Stimulated activated CD8-positive, alpha-beta memory T cell treated with anti-CD3 and anti-CD28 coated beads, Interleukin-15, amount 100 ng/mL, for 48 hours (primary cell): Measurements from ENCODE around the gene KLK5.

ENCODE experiments used
- DNase-seq, 2 donors: peaks; one replicate each; pipeline ENCODE4 v3.0.0-alpha.2; 2020; ENCODE audit warnings: low read depth in 2 of 2

KLK5 gene

DNA sequence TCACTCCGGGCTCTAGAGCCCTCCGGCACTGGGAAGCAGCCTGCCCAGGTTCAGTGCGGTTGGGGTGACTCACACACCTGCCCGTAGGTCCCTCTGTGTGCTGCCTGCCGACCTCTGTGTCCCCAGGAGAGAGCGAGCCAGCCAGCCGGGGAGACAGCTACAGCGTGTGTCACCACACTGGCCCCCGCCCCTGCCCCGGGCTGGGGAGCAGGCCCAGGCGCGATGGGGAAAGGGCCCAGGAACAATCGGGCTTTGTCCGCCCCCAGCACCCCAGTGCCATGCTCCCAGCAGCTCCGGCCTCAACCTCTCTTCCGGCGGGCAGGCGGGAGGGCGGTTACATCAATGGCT lies 16.5 kb upstream of the KLK5 start, which contains the start of gene KLK6:
Gene KLK6, minus strand, starts transcription at position 179 of the 348 bp plus-strand sequence. CDS start 1,487 bp downstream, outside the sequence.
- no peak for DNase-seq

GRCh38 chr19:50968716-50969412 lies 16.0 kb upstream of the KLK5 start:
- DNase-seq, result no peak

DNA sequence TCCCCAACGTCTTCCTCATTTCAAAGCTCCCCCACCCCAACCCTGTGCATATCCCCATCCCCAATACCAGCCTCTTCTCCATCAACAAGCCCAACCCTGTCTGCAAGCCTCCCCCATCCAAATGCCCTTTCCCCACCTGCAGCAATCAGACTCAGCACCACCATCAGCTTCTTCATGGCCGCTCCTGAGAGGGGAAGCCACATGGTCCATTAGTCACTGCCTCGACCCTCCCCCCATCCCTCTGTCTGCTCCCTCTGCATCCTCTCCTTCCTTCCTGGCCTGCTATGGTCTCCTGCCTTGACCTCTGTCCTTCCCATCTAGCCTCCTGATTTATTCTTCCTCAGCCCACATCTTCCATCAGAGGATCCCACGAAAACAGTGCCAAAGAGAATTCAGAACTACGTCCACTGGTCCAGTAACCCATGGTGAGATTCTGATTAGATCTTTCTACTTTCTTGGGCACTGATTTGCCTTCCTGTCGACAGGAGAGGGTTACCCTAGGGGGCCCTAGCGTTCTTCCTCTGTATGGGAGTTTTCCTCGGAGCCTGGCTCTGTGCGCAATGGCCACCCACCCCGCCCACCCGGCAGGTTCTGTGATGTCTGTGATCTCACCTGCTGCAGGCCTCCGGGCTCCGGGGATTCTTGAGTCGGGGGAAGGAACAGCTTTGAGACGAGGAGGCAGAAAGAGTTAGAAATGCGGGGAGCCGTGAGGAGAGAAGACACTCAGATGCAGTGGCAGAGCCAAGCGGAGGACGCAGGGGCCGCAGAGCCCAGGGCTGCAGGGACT lies 15.3 kb upstream of the KLK5 start:
- no peak for DNase-seq

GRCh38 chr19:50964266-50964665 lies 11.4 kb upstream of the KLK5 start:
- no peak for DNase-seq

DNA sequence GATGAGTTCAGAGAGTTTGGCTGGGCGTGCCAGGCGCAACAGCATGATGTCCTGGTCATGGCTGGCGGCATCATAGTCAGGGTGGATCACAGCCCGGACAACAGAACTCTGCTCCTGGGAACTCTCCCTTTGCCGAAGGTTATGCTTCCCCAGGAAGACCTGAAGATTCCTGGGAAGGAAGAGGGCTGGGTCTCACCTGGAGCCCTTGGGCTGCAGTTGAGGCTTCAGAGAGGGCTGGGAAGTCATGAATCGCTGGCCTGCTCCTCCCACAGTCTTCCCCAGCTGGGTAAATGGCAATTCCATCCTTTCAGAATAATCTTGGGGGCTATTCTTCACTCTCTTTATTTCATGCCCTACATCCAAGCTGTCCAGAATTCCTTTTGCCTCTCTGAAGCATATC lies 10.5 kb upstream of the KLK5 start:
- no peak for DNase-seq

DNA sequence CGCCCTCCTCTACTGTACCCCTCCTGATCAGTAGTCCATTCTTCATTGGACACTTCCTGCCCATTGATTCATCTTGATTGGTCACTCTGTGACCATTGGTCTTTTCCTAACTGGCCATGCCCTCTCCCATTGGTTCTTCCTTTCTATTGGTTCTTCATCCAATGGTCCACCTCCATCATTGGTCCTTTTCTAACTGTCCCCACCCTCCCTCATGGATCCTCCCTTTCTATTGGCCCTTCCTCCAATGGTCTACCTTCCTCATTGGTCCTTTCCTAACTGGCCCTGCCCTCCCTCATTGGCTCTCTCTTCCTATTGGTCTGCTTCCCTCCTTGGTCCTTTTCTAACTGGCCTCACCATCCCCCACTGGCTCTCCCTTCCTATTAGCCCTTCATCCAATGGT lies 9.4 kb upstream of the KLK5 start:
- DNase-seq, result no peak

- no peak for DNase-seq
Observed at GRCh38 chr19:50959731-50960500, 7.1 kb upstream of the KLK5 start.

- DNase-seq, result no peak
Observed at GRCh38 chr19:50957587-50957986, 4.7 kb upstream of the KLK5 start.

DNA sequence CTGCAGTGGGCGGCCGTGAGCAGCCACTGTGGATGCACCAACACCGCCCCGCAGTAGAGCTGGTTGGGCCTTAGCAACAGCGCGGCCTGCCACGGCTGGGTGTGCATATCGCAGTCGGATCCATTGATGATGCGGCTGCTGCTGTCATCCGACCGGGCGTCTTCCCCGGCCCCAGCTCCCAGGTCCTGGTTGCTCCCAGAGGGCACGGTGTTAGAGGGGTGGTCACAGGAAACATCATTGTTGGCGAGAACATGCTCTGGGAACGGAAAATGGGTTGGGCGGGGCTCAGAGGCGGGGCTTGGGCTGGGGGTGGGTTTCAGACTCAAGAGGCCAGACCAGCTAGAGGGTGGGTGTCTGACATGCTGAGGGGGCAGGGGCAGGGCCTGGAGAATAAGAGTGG lies 3.0 kb downstream of the KLK5 start:
- DNase-seq, result no peak

GRCh38 chr19:50947123-50947522 lies 5.7 kb downstream of the KLK5 start:
- DNase-seq, result no peak

DNA sequence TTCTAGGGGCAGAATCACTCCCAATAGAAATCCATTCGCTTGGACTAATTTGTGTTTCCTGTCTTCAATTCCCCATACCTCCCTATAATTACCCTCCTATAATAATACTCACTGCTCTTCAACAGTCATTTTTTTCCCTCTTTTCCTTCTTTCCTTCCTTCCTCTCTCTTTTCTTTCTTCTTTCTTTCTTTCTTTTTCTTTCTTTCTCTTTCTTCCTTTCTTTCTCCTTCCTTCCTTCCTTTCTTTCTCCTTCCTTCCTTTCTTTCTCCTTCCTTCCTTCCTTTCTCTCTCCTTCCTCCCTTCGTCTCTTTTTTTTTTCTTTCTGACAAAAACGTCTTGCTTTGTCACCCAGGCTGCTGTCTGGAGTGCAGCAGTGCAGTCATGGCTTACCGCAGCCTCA lies 8.0 kb downstream of the KLK5 start:
- DNase-seq, result no peak

GRCh38 chr19:50943074-50943828 lies 9.6 kb downstream of the KLK5 start:
- DNase-seq, result no peak

DNA sequence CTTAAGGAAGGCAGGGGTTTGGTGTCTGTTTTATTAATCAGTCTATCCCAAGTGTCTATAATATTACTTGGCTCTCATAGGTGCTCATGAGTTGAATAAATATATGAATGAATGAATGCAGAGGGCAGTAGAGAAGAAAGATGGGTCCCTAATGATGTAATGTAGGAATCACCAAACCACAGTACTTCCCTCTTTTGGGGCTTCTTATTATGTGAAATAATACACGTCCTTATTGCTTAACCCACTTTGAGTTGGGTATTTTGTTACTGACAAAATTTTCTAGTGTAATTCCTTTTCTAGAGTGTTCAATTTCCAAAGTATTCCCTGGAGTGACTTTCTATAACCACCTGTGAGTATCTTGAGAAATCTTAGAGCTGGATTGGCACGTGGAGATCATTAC lies 13.2 kb downstream of the KLK5 start:
- no peak for DNase-seq

GRCh38 chr19:50933640-50934039 lies 19.2 kb downstream of the KLK5 start:
- no peak for DNase-seq

DNA sequence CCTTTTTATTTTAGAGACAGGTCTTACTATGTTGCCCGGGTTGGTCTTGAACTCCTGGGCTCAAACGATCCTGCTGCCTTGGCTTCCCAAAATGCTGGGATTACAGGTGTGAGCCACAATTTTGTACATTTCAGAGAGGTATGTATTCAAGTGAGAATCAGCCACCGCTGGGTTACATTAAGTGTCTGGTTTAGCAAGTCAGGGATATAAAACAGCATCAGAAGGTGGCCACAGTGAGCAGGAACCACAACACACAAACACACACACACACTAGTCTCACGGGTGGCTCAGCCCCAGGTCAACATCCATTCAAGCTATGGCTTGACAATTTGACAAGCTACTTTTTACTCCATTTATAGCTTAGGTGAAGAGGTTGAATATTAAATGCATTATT lies 20.2 kb downstream of the KLK5 start:
- DNase-seq, result no peak

DNA sequence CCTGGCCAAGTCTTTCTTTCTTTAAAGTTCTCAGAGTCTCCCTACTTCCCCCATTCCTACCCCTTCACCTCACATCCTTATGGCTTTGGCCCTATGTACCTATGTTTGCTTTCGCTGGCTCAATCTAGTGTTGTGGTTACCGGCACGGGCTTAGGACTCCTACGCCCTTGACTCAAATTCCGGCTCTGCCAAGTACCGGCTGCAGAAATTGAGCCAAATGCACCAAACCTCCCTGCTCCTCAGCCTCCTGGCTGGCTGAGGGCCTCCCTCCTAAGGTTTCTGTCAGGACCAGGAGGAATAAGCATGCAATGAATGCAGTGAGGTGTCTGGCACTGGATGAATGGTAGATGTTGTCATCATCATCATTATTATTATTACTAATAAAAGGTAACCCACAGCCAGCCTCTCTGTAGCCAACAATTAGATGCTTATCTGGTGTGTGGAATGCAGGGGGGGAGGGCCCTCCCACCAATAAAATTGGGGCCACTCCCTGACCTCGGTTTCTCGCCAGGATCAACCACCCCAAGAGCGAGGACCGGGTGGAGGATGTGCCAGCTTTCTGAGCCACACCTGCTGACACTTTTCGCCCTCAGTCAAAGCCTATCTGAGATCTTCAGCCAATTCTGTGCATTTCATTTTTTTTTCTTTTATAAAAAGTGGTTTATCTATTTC lies 20.7 kb downstream of the KLK5 start:
- DNase-seq, result no peak

- no peak for DNase-seq
Observed at GRCh38 chr19:50931023-50931422, 21.8 kb downstream of the KLK5 start.

DNA sequence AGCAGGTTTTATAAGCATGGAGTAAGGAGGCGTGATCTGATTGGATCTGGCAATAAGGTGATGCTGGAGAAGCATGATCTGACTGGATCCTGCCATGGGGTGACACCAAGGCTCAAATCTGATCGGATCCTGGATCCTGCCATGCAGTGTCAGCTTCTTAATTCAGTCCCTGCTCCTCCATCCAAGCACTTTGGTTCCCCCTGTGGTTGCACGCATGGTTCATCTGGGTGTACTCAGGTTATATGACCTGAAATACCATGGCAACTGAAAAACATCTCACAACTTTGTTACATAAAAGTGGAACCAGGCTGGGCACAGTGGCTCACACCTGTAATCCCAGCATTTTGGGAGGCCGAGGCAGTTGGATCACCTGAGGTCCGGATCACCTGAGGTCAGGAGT lies 24.0 kb downstream of the KLK5 start:
- DNase-seq, result no peak

GRCh38 chr19:50926144-50926543 lies 26.7 kb downstream of the KLK5 start:
- no peak for DNase-seq

DNA sequence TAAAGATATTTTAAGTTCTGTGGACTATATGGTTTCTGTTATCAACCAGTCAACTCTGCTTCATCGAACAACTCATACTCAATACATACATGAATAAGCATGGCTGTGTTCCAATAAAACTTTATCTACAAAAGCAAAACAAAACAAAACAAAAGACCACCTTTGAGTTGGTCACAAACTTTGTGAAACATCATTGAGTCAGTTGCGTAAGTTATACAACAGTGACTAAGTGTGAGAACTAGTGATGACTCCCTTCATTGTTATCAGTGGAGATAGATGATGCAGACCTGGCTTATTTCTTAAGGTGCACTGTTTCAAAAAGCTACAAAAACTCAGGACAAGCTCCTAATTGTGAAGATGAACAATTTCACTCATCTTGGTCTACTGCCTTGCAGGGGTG lies 27.1 kb downstream of the KLK5 start:
- no peak for DNase-seq

DNA sequence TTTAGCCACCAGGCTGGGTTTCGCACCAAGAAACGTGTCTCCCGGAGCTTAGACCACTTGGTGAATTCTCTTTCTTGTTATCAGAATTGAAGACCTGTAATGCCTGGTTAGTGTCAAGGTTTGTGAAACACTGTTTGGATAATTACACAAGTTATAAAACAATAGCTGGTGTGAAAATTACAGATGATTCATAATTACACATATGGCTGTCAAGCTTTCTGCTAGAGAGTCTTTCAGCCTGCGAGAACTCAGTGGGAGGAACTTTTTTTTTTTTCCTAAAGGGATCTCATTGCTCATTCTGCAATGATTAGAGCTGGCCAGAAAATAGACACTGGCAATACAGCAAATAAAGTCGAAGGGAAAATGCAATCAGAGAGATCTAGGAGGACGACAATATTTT lies 28.3 kb downstream of the KLK5 start:
- DNase-seq, result no peak
